ENCODE measurements around the gene NANOG.

DNA sequence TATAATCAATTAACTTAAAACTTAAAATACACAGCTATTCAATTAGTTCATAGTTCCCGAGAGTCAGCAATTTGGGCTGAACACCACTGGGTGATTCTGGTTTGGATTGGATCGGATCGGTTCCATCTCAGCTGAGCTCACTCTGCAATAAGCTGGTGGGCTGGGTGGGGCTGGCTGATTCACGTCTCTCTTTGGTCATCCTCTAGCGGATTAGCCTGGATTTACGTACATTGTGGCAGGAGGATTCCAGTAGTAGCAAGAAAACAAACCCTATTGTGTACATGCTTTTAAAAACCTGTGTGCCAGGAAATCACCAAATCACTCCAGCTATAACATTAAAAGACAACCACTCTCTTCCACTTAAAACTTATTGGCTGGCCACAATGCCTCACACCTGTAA is 38.9 kb upstream of the NANOG start:
- TF ChIP-seq POLR2A (IDR thresholded peaks at IDR 0.05) = no peak
- TF ChIP-seq, protein P1, sequence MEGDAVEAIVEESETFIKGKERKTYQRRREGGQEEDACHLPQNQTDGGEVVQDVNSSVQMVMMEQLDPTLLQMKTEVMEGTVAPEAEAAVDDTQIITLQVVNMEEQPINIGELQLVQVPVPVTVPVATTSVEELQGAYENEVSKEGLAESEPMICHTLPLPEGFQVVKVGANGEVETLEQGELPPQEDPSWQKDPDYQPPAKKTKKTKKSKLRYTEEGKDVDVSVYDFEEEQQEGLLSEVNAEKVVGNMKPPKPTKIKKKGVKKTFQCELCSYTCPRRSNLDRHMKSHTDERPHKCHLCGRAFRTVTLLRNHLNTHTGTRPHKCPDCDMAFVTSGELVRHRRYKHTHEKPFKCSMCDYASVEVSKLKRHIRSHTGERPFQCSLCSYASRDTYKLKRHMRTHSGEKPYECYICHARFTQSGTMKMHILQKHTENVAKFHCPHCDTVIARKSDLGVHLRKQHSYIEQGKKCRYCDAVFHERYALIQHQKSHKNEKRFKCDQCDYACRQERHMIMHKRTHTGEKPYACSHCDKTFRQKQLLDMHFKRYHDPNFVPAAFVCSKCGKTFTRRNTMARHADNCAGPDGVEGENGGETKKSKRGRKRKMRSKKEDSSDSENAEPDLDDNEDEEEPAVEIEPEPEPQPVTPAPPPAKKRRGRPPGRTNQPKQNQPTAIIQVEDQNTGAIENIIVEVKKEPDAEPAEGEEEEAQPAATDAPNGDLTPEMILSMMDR (IDR thresholded peaks at IDR 0.05) = no peak
